ENCODE data around the gene FCMR.

Gene FCMR

DNA sequence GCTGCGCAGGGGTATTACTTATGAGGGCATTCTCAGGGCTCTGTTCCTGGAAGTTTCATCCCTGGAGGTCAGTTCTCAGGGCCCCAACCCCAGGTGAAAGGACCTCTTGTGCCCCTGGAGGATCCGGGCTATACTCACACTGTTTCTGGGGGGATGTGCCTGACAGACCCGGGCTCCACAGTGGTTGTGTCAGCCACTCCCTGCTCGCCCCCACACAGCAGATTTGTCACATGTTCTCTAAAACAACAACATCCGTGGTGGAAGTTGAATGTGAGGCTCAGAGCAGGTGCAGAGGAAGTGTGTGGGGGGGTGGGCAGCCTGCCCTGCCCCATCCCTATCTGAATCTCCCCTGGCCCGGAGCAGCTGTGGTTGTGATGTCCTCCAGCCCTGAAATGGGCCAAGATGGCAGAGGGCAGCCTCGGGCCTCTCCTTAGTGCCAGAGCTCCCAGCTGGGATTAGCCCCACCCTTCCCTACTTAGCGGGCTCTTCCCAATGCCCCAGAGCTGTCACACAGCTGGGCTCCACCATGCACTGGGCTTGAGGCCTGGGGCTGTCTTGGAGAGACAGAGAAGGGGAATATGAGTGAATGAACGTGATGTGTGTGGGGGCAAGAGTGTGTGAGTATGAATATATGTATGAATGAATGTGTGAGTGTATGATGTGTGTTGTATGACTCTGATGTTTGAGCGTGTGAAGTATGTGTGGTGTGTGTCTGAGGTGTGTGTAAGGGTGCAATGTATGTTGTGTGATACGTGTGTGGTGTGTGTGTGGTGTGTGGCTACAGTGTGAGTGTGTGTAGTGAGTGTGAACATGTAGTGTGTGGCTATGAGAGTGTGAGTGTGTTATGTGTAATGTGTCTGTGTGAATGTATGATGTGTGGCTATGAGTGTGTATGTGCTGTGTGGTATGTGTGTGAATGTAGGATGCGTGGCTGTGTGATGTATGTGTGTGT lies 1.5 kb upstream of the FCMR start:
- TF ChIP-seq, protein P1, sequence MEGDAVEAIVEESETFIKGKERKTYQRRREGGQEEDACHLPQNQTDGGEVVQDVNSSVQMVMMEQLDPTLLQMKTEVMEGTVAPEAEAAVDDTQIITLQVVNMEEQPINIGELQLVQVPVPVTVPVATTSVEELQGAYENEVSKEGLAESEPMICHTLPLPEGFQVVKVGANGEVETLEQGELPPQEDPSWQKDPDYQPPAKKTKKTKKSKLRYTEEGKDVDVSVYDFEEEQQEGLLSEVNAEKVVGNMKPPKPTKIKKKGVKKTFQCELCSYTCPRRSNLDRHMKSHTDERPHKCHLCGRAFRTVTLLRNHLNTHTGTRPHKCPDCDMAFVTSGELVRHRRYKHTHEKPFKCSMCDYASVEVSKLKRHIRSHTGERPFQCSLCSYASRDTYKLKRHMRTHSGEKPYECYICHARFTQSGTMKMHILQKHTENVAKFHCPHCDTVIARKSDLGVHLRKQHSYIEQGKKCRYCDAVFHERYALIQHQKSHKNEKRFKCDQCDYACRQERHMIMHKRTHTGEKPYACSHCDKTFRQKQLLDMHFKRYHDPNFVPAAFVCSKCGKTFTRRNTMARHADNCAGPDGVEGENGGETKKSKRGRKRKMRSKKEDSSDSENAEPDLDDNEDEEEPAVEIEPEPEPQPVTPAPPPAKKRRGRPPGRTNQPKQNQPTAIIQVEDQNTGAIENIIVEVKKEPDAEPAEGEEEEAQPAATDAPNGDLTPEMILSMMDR (IDR thresholded peaks at IDR 0.05; ENCODE audit: insufficient read depth, missing control alignments): no peak
- DNase-seq (ENCODE audit: insufficient read length, low spot score) (no peak), FAIRE-seq (no peak)

DNA sequence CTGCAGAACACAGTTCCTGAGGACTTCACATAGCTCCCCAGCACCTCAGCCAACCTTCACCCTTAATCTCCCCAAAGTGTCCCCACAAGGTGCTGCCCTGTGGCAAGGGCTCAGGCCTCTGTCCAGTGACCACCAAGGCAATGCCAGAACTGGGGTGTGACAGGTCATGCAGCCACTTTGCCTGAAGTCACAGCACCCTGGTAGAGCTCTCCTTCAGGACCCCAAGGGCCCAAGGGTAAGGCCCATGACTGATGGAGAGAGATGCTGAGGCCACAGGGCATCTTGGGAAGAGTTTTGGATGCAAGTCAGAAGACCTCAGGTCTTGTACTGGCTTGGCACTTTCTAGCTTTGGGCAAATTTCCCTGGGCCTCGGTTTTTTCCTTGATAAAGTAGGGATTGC lies 783 bp upstream of the FCMR start:
- TF ChIP-seq, protein P1 (IDR thresholded peaks at IDR 0.05; ENCODE audit: insufficient read depth, missing control alignments): no peak
- DNase-seq (ENCODE audit: insufficient read length, low spot score): no peak
- FAIRE-seq: no peak

DNA sequence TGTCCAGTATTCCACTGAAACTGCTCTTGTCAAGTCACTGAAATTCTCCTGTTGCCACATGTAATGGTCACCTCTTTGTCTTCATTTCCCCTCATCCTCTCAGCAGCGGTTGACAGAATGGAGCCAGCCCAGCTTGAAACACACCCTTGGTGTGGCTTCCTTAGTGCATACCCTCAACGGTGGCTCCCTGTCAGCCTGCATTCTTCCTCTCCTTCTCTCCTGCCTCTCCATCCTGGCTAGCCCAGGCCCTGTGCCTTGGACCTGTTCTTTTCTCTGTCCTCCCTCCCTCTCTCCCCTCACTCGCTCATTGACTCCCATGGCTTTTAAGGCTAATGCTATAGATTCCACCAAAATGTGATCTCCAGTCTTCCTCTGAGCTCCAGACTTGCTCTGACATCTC lies 3.7 kb downstream of the FCMR start:
- no peak for DNase-seq (ENCODE audit: insufficient read length, low spot score)
- TF ChIP-seq, protein P1 (IDR thresholded peaks at IDR 0.05; ENCODE audit: insufficient read depth, missing control alignments): no peak
- FAIRE-seq: no peak

DNA sequence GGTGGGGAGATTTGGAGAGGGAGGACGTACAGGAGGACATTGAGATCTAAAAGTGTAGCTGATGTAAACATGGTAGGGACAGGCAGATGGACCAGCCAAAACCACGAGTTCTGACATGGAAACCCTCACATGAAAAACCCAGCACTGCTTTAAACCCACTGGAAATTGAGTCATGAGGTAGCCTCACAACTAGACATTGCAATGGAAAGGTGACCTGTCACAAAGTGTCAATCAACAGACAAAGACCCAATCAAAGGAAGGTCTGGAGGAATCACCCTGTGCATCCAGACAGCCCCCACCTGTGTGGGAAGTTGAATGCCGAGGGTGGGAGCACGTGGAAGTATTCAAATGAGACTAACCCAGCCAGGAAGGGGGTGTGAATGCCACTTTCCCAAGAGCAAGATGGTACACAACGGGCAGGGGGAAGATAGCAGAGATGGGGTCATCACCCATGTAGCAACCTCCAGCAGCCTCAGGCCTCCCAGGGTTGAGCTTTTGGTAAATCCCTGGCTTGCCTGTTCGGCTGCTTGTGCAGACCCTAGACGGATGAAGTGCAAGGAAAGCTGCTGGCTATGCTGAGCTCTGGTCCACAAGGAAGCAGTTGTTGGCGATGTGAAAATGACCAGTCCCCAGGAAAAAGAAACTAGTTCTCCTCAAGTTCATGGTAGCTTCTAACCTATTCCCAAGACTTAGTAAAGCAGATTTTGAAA lies 5.6 kb downstream of the FCMR start:
- FAIRE-seq (no peak), DNase-seq (ENCODE audit: insufficient read length, low spot score) (no peak)
- TF ChIP-seq, protein P1 (IDR thresholded peaks at IDR 0.05; ENCODE audit: insufficient read depth, missing control alignments): no peak

DNA sequence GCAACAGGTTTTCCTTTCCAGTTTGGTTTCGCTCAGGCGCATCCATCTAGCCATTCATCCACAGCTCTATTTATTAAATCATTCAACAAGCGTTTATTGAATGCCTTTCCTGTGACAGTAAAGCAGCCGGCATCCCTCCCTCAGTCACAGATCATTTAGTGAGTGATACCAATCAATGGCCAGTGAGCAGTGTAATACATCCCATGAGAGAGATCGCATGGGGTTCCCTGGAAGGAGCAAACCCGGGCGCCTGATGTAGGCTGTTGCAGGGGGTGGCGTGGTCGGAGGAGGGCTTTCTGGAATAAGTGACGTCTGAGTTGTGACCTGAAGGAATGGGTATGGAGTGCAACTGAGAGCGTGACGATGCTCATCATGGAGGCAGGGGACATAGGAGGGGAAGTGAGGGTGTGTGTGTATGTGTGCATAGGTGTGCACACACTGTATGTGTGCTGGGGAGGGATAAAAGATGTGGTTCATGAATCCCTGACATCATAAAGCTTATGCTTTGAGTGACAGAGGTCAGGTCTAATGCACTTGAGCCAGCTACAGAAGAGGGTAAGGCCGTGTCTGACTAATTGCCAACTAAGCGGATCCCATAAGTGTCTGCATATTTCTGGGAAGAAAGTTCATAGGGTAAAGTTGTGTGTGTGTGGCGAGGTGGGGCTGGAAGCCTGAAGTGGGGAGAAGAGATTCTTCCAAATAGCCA lies 6.6 kb downstream of the FCMR start:
- no peak for DNase-seq (ENCODE audit: insufficient read length, low spot score)
- TF ChIP-seq, protein P1 (IDR thresholded peaks at IDR 0.05; ENCODE audit: insufficient read depth, missing control alignments): no peak
- no peak for FAIRE-seq

DNA sequence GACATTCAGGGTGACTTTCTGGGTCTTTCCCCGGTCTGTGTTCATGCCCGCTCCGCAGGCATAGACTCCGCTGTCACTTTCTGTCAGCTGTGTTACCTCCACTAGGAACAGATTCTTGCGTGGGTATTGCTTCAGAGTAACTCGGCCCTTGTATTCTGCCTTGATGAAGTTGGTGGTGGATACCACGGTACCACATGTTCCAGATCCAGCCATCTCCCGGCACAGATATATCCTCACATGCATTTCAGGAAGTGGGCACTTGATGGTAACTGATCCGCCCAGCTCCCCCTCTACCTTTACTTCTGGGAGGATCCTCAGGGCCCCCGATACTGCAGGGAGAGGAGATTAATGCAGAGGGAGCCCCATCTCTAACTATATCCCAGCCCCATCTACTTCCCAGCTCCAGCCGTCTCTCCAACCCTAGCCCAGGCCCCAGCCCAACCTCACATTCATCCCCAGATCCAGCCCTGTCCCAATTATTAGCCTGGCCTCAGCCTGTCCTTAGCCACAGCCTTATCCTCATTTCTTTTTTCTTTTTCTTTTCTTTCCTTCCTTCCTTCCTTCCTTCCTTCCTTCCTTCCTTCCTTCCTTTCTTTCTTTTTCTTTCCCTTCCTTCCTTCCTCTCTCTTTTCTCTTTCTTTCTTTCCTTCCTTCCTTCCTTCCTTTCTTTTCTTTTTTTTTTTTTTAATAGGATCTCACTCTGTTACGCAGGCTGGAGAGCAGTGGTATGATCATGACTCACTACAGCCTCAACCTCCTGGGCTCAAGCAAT lies 7.8 kb downstream of the FCMR start:
- no peak for DNase-seq (ENCODE audit: insufficient read length, low spot score)
- FAIRE-seq: no peak
- TF ChIP-seq, protein P1 (IDR thresholded peaks at IDR 0.05; ENCODE audit: insufficient read depth, missing control alignments): no peak
